ENCODE measurements around the gene ETV5.

ETV5 gene

DNA sequence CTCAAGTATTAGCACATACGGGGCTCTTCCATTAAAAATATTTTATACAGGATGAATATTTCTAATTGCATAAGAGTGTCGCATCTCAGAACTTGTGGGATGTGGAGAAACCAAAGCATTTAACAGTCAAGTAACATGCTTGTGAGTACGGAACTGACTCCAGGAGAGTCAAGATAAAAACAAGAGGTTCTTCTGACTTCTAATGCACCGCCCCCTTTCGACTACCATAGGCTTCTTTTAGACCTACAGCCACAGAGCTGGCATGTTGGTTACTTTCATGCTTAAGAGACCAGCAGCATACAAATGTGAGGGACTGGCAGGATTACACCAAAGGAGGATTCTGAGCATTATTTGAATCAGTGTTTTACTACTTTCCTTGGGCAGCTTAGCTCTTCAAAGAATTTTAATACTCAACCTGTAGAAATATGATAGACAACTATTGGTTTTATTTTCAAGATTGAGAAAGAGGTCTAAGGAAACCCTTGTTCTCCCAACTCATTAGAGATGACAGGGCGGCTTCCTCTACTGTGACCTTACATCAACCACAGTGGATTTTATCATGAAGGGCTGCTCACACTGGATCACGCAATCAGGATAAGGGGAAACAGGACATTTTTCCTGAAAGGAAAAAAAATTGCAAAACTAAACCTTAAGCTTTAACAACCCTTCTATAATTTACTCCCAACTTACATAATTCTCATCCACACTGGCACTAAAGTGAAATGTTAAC, 14.0 kb downstream of the ETV5 start:
- peak; percentile 45 for DNase-seq

DNA sequence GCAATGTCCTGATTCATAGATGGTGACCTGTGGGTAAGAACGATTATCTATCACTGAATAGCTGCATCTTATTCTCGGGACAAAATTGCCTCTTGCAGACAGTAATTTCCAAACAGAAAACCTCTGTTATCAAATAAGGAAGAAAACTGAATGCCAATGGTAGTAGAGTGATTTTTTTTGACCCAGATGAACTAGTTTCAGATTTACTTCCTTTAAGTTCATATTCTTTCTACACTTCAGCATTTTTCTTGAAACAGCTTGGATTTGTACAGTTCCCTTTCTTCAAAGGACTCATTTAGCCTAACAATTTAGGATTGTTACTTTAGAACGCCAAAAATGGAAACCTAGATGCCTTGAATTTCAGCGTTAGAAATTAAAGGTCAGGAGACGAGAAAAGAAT, 14.6 kb downstream of the ETV5 start:
- peak; percentile 78 for DNase-seq

DNA sequence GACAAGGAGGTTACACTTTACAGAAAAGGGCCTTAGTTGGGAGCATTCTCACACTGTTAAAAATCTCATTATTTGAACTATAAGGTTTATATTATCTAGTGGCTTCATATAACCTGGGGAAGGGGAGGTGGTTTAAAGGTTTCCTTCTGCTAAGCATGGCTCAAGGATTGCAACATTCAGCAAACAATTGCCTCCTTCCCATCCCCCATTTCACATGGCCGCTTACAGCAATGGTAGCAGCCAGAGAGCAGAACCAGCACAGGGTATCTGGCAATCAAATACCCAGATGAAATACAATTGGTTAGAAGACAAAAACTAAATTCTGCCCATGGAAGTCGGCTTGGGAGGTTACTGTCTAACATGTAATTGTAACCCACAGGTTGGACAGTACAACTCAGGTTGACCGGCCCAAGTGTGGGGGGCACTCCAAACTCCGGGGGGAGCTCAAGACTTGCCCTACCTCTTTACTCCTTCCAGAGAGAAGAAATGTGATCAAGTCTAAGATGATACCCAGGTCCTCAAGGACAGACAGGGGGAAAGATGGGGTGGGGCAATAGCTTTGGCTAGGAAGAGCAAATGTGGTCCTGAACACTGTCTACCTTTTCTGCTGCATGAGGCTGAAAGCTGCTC, 15.5 kb downstream of the ETV5 start:
- no peak for DNase-seq

DNA sequence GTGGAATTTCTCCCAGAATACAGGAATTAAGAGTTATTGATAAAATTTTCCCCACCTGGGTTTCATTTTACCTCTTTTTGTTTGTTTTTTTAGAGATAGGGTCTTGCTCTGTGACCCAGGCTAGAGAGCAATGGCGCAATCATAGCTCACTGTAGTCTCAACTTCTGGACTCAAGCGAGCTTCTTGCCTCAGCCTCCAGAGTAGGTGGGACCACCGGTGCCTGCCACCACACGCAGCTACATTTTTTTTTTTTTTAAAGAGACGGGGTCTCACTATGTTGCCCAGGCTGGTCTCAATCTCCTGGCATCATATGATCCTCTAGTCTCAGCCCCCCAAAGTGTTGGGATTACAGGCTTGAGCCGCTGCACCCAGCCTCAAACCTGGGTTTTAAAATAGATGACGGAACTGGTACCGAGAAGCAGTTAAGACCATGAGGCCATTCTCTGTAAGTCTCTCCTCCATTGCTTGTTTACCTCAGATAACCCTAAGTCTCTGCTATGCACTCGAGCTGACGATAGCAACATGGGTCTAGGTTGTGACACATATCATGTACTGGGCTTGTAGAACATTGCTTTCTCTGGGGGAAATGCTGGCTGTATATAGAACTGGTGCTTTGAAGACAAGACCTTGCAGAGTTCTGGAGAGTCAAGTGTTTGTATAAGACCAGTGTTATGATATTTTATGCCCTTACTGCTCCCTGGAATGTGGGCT, 16.4 kb downstream of the ETV5 start:
- DNase-seq = no peak

DNA sequence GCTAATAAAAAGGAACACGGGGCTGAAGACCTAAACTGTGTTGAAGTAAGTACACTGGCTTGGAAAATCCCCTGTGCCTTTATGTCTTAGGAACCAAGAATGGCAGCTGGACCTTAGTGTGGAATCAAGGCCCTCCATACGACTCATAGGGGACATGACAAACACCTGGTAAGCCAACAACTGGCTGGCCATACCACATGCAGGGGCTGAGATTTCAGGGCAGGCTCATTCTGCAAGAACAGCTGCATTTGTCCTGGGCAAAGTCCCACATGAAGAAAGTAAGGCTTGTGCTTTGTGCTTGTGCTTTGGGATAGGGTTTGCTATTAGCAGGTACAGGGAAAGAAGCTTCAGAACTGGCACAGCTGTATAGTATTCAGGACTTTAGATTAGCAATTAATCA, 18.0 kb downstream of the ETV5 start:
- DNase-seq = no peak

DNA sequence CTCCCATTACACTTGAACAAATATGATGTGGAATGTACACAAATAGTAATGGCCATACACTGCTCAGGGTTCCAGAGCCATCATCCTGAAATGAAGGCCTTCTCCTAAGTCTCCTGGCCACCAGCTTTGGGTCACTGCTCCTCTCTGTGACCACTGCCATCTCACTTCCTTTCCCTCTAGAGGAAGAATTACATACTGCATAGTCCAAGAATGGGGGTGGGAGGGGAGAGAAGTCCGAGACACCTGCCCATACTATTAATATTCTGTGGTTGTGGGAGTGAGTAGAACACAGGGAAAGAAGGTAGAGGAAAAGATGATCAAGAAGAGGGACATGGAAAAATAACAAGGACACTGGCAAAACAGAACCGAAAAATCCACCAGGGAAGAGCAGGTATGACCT, 20.6 kb downstream of the ETV5 start:
- no peak for DNase-seq

DNA sequence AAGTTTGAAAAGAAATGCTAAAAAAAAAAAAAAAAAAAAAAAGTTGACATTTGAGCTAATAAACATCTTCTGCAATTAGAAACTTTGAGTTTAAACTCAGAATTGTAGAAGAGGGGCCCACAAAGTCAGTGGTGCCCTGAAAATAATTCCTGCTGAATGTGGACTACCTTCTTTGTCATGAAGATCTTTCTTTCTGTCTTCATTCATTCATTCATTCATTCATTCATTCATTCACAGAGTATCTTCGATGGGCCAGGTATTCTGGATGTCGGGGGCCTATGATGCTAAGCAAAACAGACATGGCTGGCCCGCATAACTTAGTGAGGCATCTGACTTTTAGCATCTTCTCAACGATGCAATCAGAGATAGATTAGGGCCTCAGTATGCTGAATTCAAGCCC, 24.6 kb downstream of the ETV5 start:
- no peak for DNase-seq

DNA sequence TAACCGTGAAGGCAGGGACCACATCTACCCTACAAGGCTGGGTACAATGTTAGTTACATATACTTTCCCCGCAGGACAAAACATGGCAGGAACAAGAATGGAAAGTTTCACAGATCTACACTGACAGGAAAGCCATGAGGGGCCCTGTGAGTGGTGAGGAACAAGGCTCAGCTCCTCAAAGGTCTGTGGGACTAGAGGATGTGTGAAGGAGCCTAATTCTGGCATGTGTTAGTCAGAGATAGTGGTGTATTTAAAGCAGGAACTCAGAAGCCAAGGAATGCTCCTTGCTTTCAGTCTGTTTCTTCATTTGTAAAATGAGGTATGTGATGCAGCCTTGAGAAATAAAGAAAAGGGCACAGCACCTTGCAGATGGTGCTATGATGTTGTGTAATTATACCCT, 25.1 kb downstream of the ETV5 start:
- no peak for DNase-seq

DNA sequence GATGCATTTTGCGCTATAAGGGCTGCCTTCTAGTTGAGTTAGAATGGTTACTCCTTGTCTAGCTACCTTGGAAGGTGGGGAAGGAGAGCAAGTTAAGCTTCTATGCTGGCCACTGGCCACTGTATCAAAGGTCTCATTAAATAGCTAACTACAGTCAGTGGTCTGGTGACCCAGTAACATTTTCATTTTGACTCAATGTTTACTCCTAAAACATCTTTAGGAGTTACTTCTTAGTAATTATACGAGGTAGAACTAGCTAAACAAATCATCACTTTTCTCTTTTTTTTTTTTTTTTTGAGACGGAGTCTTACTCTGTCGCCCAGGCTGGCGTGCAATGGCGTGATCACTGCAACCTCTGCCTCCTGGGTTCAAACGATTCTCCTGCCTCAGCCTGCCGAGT, 26.7 kb downstream of the ETV5 start:
- no peak for DNase-seq

DNA sequence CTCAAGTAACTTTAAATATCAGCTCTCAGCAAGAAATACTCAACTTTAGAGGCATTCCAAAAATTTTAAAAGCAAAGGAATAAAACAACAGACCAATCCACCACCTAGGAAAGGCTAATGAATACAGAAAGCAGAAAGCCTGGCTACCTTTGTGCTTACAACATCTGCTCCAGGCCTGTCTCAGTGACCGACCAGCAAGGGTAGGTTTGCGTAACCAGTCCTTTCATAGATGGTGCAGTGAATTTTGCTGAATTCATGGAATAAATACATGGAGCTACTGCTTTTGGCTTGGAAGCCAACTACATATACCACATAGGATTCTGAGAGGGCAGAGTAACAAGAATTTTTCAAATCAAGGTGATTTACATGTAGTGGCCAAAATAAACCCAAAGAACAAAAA, 27.2 kb downstream of the ETV5 start:
- DNase-seq = no peak

DNA sequence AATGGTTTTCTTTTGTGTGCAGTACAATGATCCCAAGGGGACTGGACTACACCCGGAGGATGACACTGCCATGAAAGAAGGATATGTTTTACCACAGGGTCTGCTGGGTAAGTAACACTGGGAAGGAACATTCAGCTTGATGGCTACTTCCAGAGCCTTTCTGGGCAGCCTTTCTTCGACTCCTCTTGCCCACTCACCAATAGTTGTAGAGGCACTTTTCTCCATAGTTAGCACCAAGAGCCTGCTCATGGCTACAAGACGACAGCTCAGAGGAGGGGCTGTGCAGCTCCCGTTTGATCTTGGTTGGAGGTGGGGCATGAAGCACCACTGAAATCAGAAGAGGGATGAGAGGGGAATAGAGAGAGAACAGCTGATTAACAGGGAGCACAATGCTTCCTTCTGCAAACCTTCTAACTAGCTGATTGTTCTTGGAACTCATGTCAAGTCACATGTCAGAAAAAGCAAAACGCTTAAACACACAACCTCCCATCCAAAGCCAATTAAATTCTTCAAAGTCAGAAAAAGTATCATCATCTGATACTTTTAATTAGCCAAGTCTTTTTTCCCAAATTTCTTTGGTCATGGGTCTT, 27.9 kb downstream of the ETV5 start:
- DNase-seq = no peak

DNA sequence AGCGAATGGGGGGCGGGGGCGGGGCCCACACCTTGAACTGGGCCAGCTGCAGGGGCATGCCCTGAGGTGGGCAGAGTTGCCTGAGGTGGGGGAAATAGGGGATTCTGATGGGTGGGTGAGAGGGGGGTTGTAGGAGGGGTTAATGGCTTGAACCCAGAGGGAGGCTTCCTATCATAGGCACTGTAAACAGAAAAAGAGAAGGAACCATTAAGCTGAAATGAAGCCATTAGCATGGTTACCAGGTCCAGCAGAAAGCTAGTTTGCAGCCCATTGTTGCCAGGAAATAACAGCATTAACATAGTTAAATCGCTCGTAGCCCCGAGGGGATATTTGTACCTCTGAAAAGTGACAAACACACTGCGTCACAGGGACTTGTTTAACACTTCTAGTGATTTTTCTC, 29.0 kb downstream of the ETV5 start:
- no peak for DNase-seq

DNA sequence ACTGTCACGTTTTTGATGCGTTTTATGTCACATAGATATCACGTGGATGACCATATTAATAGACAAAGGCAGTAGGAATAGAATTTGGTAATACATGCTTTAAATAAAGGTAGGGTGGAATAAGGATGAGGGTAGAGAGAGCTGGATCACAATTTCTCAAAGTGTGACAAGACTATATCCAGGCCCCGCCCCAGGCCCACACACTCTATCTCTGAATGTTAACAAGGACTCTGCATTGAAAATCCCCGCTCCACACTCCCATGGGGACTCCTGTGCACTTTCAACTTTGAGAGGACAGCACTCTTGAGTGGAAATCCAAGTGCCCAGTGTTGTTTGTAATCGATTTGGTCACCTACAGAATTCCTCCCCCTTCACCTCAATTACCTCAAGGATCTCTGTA, 31.4 kb downstream of the ETV5 start:
- no peak for DNase-seq

DNA sequence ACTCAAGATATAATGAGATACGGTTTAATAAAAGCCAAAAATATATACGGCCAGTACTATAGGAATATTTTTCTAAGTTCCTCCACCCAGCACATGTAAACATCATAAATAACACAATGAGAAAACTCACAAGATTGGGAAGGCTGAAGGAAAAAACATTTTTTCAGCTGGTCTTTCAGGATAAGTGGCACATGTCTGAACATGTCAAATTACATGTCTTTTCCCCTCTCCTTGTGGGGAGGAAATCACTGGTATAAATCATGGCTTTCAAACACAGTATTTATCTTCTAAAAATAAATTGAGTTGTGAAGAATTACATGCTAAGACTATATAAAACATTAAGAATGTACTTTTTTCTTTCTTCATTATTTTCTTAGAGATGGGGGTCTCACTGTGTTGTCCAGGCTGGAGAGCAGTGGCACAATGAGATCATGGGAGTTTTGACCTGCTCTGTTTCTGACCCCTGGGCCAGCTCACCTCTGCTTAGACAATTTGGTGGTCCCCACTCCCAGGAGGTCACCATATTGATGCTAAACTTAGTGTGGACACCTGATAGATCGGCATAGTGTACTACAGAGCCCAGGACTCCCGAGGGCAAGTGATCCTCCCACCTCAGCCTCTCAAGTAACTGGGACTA, 32.8 kb downstream of the ETV5 start:
- no peak for DNase-seq

DNA sequence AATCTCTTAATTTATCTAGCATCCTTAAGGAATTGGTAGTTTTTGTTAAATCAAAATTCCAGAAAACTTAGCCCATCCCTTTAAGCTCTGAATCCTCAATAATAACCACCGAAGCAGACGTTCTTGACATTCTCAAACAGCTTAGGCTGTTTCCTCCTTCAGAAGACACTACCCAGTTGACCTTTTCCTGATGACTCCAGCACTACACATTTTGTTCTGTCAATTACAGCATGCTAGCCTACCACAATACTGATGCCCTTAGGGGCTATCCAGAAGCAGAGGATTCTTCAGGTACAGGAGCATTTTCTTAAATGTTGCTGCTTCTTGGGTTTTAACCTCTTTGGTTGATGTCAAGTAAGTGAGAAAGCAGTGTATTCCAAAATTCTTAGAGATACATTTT, 33.4 kb downstream of the ETV5 start:
- DNase-seq = no peak

DNA sequence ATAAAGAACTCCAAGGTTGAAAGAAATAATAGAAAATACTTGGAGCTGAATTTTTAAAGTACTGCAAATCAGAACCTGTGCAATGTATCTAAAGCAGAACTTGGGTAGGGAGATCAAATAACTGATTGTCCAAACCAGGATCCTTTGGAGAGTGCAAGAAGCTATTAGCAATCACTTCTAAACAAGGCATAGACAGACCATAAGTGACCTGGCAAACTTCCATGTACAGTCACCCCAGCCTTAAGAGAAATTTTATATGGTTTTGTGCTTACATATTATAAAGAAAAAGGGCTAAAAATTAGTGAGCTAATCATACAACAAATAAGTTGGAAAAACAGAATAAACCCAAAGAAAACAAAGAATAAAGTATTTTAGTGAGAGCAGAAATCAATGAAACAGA, 35.2 kb downstream of the ETV5 start:
- DNase-seq = no peak

DNA sequence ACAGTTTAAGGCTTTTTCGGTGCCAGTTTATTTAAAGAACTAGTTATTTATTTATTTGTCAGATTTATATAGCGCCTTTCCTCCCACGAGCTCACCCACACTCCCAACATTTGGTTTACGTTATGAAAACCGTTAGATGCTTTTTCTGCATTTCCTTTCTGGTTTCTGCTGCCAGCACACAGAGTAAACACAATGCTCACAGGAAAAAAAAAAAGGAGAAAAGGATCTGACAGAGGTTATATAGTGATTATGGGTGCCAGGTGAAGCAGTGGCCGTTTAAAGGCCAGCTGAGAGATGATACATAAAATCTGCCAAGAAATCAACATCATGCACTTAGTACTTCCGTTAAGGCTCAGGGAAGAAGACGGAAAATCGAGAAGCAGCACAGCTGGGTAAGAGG, 37.9 kb downstream of the ETV5 start:
- no peak for DNase-seq

DNA sequence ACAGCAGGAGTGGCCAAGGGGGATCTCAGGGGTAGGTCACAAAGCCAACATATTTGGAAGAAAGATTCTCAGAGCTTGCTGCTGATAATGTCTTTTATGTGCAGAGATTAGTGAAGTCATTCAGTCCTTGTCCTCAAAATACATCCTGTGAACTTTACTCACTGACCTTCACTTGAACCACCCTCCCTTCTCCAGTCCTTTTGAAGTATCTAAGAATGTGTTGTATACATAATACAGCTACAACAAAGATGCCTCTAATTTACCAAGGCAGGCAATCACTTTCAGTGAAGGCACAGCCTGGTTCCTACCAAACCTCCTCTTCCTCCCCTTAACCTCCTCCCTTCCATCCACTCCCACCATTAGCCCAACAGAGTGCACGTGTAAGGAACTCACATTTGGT, 38.3 kb downstream of the ETV5 start:
- no peak for DNase-seq

DNA sequence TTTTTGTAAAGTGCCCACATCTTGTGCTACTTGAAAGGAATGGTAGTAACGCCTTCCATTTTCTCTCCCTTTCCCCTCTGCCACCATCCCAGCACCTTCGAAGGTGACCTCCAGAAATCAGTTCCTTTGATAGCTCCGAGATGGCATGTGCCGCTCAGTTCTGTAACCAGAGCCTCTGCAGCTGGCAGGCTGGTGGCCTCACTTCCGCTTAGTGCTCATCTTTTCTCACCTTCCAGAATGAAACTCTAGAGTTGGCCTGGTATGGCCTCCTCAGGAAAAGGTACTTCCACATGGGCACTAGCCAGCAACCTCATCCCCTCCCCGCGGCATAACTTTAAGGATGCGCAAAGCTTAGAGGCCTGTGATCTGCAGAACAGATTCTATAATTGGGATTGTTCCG, 38.8 kb downstream of the ETV5 start:
- no peak for DNase-seq

DNA sequence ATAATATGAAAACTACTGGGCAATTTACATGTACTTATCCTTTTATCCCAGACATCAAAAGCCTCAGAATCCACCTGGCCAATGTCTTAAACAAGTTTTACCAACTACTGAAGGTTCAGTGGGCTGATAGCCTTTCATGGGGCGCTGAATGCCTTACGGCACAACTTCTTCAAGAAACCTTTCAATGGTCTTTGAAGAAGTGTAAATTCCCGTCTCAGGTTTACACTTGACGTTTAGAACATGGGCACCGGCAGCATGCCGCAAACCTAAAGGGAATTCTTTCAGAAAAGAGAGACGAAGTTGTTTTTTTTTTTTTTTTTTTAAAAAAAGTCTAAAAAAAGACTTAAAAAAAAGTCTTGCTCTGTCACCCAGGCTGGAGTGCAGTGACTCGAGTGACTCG, 39.7 kb downstream of the ETV5 start:
- DNase-seq = no peak

DNA sequence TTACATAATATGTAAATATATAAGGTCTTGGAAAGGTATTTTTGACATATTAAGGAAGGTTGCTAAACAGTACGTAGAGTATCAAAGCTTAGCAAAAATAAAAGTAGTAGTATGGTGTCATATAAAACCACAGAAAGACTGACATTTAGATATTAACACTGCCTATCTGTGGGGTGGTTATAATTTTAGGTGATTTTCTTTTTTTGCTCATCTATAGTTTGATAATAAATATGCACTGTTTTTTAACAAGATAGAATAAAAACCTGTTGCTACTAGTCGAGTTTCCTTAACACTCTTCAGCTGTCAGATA, 40.7 kb downstream of the ETV5 start:
- DNase-seq = no peak

DNA sequence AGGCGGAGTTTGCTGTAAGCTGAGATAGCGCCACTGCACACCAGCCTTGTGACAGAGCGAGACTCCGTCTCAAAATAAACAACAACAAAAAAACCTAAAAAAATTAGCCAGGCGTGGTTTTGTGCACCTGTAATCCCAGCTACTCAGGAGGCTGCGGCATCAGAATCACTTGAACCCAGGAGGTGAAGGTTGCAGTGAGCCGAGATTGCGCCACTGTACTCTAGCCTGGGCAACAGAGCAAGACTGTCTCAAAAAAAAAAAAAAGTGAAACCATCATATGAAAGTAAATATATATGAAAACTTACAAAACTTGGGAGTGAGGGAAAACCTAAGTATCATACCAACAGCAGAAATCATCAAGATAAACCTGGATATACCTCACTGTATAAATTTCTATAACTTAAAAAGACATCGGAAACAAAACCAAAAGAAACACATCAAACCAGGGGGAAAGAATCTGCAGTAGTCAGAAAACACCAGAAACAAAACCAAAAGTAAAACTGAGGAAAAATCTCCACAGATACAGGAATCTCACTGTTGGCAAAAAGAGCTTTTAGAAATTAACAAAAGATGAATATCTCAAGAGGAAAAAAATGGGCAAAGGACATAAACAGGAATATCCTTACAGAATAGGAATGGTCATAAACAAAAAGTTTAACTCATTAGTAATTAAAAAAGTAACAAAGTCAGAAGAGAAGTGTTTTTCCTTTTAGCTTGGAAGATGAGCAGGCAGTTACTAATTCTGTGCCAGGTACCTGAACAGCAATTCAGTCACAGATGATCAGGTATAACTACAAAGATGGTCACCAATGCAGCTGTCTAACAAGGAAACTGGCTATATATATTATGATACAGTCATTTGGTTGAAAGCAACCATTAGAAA, 41.3 kb downstream of the ETV5 start:
- DNase-seq = no peak

DNA sequence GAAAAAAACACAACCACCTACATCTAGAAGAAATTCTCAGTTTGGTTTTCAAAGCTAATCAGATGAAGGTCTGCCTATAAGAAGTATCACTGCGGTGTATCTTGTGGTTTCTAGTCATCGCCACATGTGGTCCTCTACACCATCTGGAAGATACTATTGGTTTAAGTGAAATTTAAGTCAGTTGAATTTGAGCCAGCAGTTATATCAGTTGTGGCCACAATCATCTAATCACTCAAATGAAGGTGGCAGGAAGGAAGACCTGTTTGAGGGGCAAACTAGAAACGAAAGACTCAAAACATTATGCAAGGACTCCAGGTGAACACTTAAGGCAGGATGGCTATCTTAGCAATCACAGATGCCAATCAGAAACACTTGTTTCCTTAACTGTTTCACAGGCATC, 48.7 kb downstream of the ETV5 start:
- peak; percentile 10 for DNase-seq

Measured in MV-4-11 (cell line).